DOHH2 (cell line): Measurements from ENCODE around the gene TUFM.
A peak's percentile ranks its signal among the peaks of the same experiment; 100 is the strongest.
"Not testable (repeated sequence)": the region's sequence is repeated elsewhere in the genome, so short reads cannot be mapped to it uniquely, and the experiment has no call there.

Source experiments
- H3F3A ChIP-seq: fragments of 200-600 bp; sonication (generic), shearing (Covaris generic); 2 replicates; pipeline ENCODE4 v1.6.0; 2016; ENCODE audit warnings: antibody characterized with exemption, mild to moderate bottlenecking; ENCODE audit not compliant: control insufficient read depth, insufficient read depth
- H3K27ac ChIP-seq: fragments of 200-600 bp; sonication (generic); 2 replicates; pipeline ENCODE4 v1.5.1; 2014; ENCODE audit warnings: low read depth, mild to moderate bottlenecking, low read length, moderate library complexity
- H3K27me3 ChIP-seq: fragments of 200-600 bp; sonication (generic); 2 replicates; pipeline ENCODE4 v1.6.1; 2014; ENCODE audit warnings: mild to moderate bottlenecking, low read length, mixed read lengths; ENCODE audit not compliant: control insufficient read depth
- H3K36me3 ChIP-seq: fragments of 200-600 bp; sonication (generic); 2 replicates; pipeline ENCODE4 v1.6.1; 2014; ENCODE audit warnings: mild to moderate bottlenecking, low read length, moderate library complexity, mixed read lengths; ENCODE audit not compliant: control insufficient read depth
- H3K4me1 ChIP-seq: fragments of 200-600 bp; sonication (generic); 2 replicates; pipeline ENCODE4 v1.6.1; 2014; ENCODE audit warnings: mild to moderate bottlenecking, low read length, mixed read lengths; ENCODE audit not compliant: control insufficient read depth
- H3K4me2 ChIP-seq: fragments of 200-600 bp; sonication (generic); 2 replicates; pipeline ENCODE4 v1.6.0; 2014; ENCODE audit warnings: mild to moderate bottlenecking, low read length, moderate library complexity
- H3K4me3 ChIP-seq: fragments of 200-600 bp; sonication (generic); 2 replicates; pipeline ENCODE4 v1.5.1; 2014; ENCODE audit warnings: mild to moderate bottlenecking, low read length, mixed read lengths
- H3K79me2 ChIP-seq: fragments of 200-600 bp; sonication (generic); 2 replicates; pipeline ENCODE4 v1.6.1; 2014; ENCODE audit warnings: mild to moderate bottlenecking, low read length, mixed read lengths; ENCODE audit not compliant: control insufficient read depth
- H3K9me2 ChIP-seq: fragments of 200-600 bp; sonication (generic); replicated peaks from 2 replicates; pipeline ENCODE4 v1.6.1; 2014; ENCODE audit warnings: mild to moderate bottlenecking, low read length, mixed read lengths; ENCODE audit not compliant: control insufficient read depth
- H3K9me3 ChIP-seq: fragments of 200-600 bp; sonication (generic); 2 replicates; pipeline ENCODE4 v1.6.1; 2014; ENCODE audit warnings: antibody characterized with exemption, low read length, mixed read lengths; ENCODE audit not compliant: control insufficient read depth, insufficient read depth
- H4K20me1 ChIP-seq: fragments of 200-600 bp; sonication (generic); 2 replicates; pipeline ENCODE4 v1.6.0; 2014; ENCODE audit warnings: low read depth, mild to moderate bottlenecking, antibody characterized with exemption, low read length, moderate library complexity; ENCODE audit not compliant: control insufficient read depth, insufficient read depth
- CTCF ChIP-seq: fragments of 200-600 bp; sonication (generic); IDR thresholded peaks from one replicate; pipeline ENCODE4 v1.5.1; 2014; ENCODE audit warnings: antibody characterized with exemption, mild to moderate bottlenecking, low read depth, low read length; ENCODE audit not compliant: poor library complexity, severe bottlenecking
- EZH2phosphoT487 ChIP-seq: fragments of 200-600 bp; sonication (generic); IDR thresholded peaks from 2 replicates; pipeline ENCODE4 v1.6.1; 2017; ENCODE audit warnings: borderline replicate concordance, mild to moderate bottlenecking, antibody characterized with exemption, low read length, moderate library complexity, mixed read lengths

Gene TUFM

GRCh38 chr16:28821874-28822519 is 24.2 kb downstream of the TUFM start:
- peaks cover 6% of the 10 kb centered on the region; the same call in 1 of the 2 replicates for H3F3A ChIP-seq
- no peaks in the 10 kb centered on the region for H3K9me3 ChIP-seq
- peaks cover 24% of the 10 kb centered on the region for H4K20me1 ChIP-seq
- H3K4me3 ChIP-seq: peak overlapping the region; percentile 89
- H3K9me2 ChIP-seq: no peaks in the 10 kb centered on the region
- peak overlapping the region; percentile 95 for H3K27ac ChIP-seq
- H3K36me3 ChIP-seq: peaks cover 47% of the 10 kb centered on the region
- peaks cover 20% of the 10 kb centered on the region for H3K4me1 ChIP-seq
- H3K4me2 ChIP-seq: peak overlapping the region; percentile 73
- no peak for TF ChIP-seq CTCF
- no peak for TF ChIP-seq EZH2phosphoT487
- H3K27me3 ChIP-seq: no peaks in the 10 kb centered on the region
- H3K79me2 ChIP-seq: peaks cover 53% of the 10 kb centered on the region

GRCh38 chr16:28820546-28820945 is 25.6 kb downstream of the TUFM start:
- Histone ChIP-seq H3K36me3 (peaks cover 32% of the 10 kb centered on the region), H4K20me1 (peaks cover 12% of the 10 kb centered on the region), H3K4me1 (peaks cover 17% of the 10 kb centered on the region), H3K79me2 (peaks cover 38% of the 10 kb centered on the region)
- H3F3A ChIP-seq, H3K9me2 ChIP-seq, H3K4me3 ChIP-seq, H3K4me2 ChIP-seq, H3K9me3 ChIP-seq, H3K27ac ChIP-seq, H3K27me3 ChIP-seq: not testable (repeated sequence)

- H3K27ac ChIP-seq: no peak overlapping the region
- H3K4me3 ChIP-seq: no peak overlapping the region
Measured at GRCh38 chr16:28820016-28820415, 26.1 kb downstream of the TUFM start.

GRCh38 chr16:28807445-28808120 is 38.6 kb downstream of the TUFM start:
- not testable (repeated sequence) for H3K4me3 ChIP-seq, H3K27ac ChIP-seq

More at GRCh38 chr16:28820016-28820415, 26.1 kb downstream of the TUFM start:
- no peak for TF ChIP-seq EZH2phosphoT487
- H3K36me3 ChIP-seq: peaks cover 27% of the 10 kb centered on the region
- H3F3A ChIP-seq: no peaks in the 10 kb centered on the region
- H3K4me1 ChIP-seq: peaks cover 12% of the 10 kb centered on the region
- H3K9me2 ChIP-seq: no peaks in the 10 kb centered on the region
- H3K27me3 ChIP-seq: no peaks in the 10 kb centered on the region
- no peaks in the 10 kb centered on the region for H3K9me3 ChIP-seq
- H4K20me1 ChIP-seq: peaks cover 6% of the 10 kb centered on the region
- no peak overlapping the region for H3K4me2 ChIP-seq
- peaks cover 33% of the 10 kb centered on the region for H3K79me2 ChIP-seq

More at GRCh38 chr16:28807445-28808120, 38.6 kb downstream of the TUFM start:
- H3K27me3 ChIP-seq, H3K9me3 ChIP-seq, H3K9me2 ChIP-seq, H3K79me2 ChIP-seq, H3F3A ChIP-seq, H3K4me1 ChIP-seq, H4K20me1 ChIP-seq, H3K36me3 ChIP-seq, H3K4me2 ChIP-seq: not testable (repeated sequence)
